ENCODE data around the gene ZFYVE27. TPM values are rescaled to one million over a fixed set of nuclear protein-coding genes. Genes with fewer than 3 reads are reported as not detected.

Gene ZFYVE27
- total and polyA plus RNA-seq, 7 experiments from 2014 or later: 31.0 to 68.8 (median 54.7) TPM

GRCh38 chr10:97763947-97764346 is 27.0 kb downstream of the ZFYVE27 start:
- DNase-seq: no peak
- ChIA-PET POLR2A (interaction anchor here (0.7 to 1.8 kb wide), 3 partner anchors 18 to 106 kb away, joined by 3 read pairs; partner anchors contain the start of gene ZFYVE27), CTCF (interaction anchor here (4.5 kb wide), 1 partner anchor 105 kb away, joined by 33 read pairs; no protein-coding TSS in a partner anchor)
- no peak overlapping the region for H3K4me3 ChIP-seq (ENCODE audit: low read length)
- H3K9me3 ChIP-seq (ENCODE audit: control insufficient read depth in 2 of 3, low read length in 3 of 3): no peaks in the 10 kb centered on the region
- peaks cover 0 to 35% (median 8%) of the 10 kb centered on the region in 3 experiments for H3K36me3 ChIP-seq (ENCODE audit: control insufficient read depth in 2 of 3, insufficient read depth in 3 of 3, low read length in 3 of 3)
- Mint-ChIP-seq H3K36me3 (peaks cover 0 to 43% (median 11%) of the 10 kb centered on the region in 5 donors), H3K27ac (peak overlapping the region in 3 of 9 donors; percentile 13 to 65 (median 19)), H3K9me3 (peaks cover 0 to 2% (median 0%) of the 10 kb centered on the region in 11 donors), H3K4me1 (peaks cover 0 to 7% (median 0%) of the 10 kb centered on the region in 7 donors), H3K27me3 (peaks cover 0 to 5% (median 3%) of the 10 kb centered on the region in 5 donors), H3K4me3 (no peak overlapping the region)
- intact Hi-C loops (cut with micrococcal nuclease): loop anchor here in 1 of 2 donors (10.0 kb wide), 1 partner anchor 261 kb away; no protein-coding TSS in a partner anchor
- no peak overlapping the region for H3K27ac ChIP-seq (ENCODE audit: low read depth, low read length)
- no peak for ATAC-seq
- H3K27me3 ChIP-seq (ENCODE audit: control insufficient read depth in 2 of 2, insufficient read depth in 2 of 2, low read length in 2 of 2): no peaks in the 10 kb centered on the region
- H3K4me1 ChIP-seq (ENCODE audit: control insufficient read depth in 2 of 2, insufficient read depth in 2 of 2, low read length in 2 of 2): no peaks in the 10 kb centered on the region

GRCh38 chr10:97764519-97764931 is 27.6 kb downstream of the ZFYVE27 start:
- Histone ChIP-seq H3K36me3 (ENCODE audit: control insufficient read depth in 2 of 3, insufficient read depth in 3 of 3, low read length in 3 of 3) (peaks cover 0 to 30% (median 8%) of the 10 kb centered on the region in 3 experiments), H3K4me3 (ENCODE audit: low read length) (no peak overlapping the region), H3K9me3 (ENCODE audit: control insufficient read depth in 2 of 3, low read length in 3 of 3) (no peaks in the 10 kb centered on the region), H3K27ac (ENCODE audit: low read depth, low read length) (no peak overlapping the region), H3K4me1 (ENCODE audit: control insufficient read depth in 2 of 2, insufficient read depth in 2 of 2, low read length in 2 of 2) (no peaks in the 10 kb centered on the region), H3K27me3 (ENCODE audit: control insufficient read depth in 2 of 2, insufficient read depth in 2 of 2, low read length in 2 of 2) (no peaks in the 10 kb centered on the region)
- DNase-seq: no peak
- H3K9me3 Mint-ChIP-seq: peaks cover 0 to 2% (median 0%) of the 10 kb centered on the region in 11 donors
- ChIA-PET POLR2A (interaction anchor here (1.8 kb wide), 1 partner anchor 28 kb away, joined by 3 read pairs; the partner anchor contains the start of gene ZFYVE27), CTCF (no interaction called here)
- ATAC-seq: no peak
- peaks cover 0 to 7% (median 0%) of the 10 kb centered on the region in 7 donors for H3K4me1 Mint-ChIP-seq
- H3K27ac Mint-ChIP-seq: peak overlapping the region in 2 of 9 donors; percentile 13 to 24
- intact Hi-C loops (cut with micrococcal nuclease): loop anchor here in 1 of 2 donors (10.0 kb wide), 1 partner anchor 260 kb away; no protein-coding TSS in a partner anchor
- H3K27me3 Mint-ChIP-seq: peaks cover 4 to 9% (median 6%) of the 10 kb centered on the region in 5 donors
- no peak overlapping the region for H3K4me3 Mint-ChIP-seq
- peaks cover 0 to 39% (median 11%) of the 10 kb centered on the region in 5 donors for H3K36me3 Mint-ChIP-seq

- Mint-ChIP-seq H3K27me3 (peaks cover 8 to 16% (median 12%) of the 10 kb centered on the region in 5 donors), H3K27ac (no peak overlapping the region), H3K4me3 (no peak overlapping the region), H3K9me3 (peaks cover 0 to 2% (median 0%) of the 10 kb centered on the region in 11 donors), H3K36me3 (peaks cover 0 to 32% (median 11%) of the 10 kb centered on the region in 5 donors), H3K4me1 (peaks cover 0 to 8% (median 0%) of the 10 kb centered on the region in 7 donors)
- H3K36me3 ChIP-seq (ENCODE audit: control insufficient read depth in 2 of 3, insufficient read depth in 3 of 3, low read length in 3 of 3): peaks cover 0 to 23% (median 2%) of the 10 kb centered on the region in 3 experiments
- H3K4me3 ChIP-seq (ENCODE audit: low read length): no peak overlapping the region
- ChIA-PET CTCF (interaction anchor here (0.7 kb wide), 1 partner anchor 104 kb away, joined by 6 read pairs; no protein-coding TSS in a partner anchor), POLR2A (interaction anchor here (1.8 kb wide), 1 partner anchor 29 kb away, joined by 3 read pairs; the partner anchor contains the start of gene ZFYVE27)
- no peaks in the 10 kb centered on the region for H3K4me1 ChIP-seq (ENCODE audit: control insufficient read depth in 2 of 2, insufficient read depth in 2 of 2, low read length in 2 of 2)
- H3K27me3 ChIP-seq (ENCODE audit: control insufficient read depth in 2 of 2, insufficient read depth in 2 of 2, low read length in 2 of 2): no peaks in the 10 kb centered on the region
- H3K27ac ChIP-seq (ENCODE audit: low read depth, low read length): no peak overlapping the region
- ATAC-seq (no peak), DNase-seq (no peak)
- intact Hi-C loops (cut with micrococcal nuclease): loop anchor here in 1 of 2 donors (10.0 kb wide), 1 partner anchor 260 kb away; no protein-coding TSS in a partner anchor
- H3K9me3 ChIP-seq (ENCODE audit: control insufficient read depth in 2 of 3, low read length in 3 of 3): no peaks in the 10 kb centered on the region
Observed at GRCh38 chr10:97765201-97765600, 28.3 kb downstream of the ZFYVE27 start.

GRCh38 chr10:97766106-97766810 is 29.3 kb downstream of the ZFYVE27 start:
- no peak overlapping the region for H3K4me3 ChIP-seq (ENCODE audit: low read length)
- no peaks in the 10 kb centered on the region for H3K4me1 ChIP-seq (ENCODE audit: control insufficient read depth in 2 of 2, insufficient read depth in 2 of 2, low read length in 2 of 2)
- H3K36me3 Mint-ChIP-seq: peaks cover 0 to 27% (median 11%) of the 10 kb centered on the region in 5 donors
- no peaks in the 10 kb centered on the region for H3K9me3 ChIP-seq (ENCODE audit: control insufficient read depth in 2 of 3, low read length in 3 of 3)
- ChIA-PET POLR2A (no interaction called here), CTCF (interaction anchor here (0.7 kb wide), 1 partner anchor 187 kb away, joined by 3 read pairs; no protein-coding TSS in a partner anchor)
- DNase-seq: no peak
- H3K27me3 Mint-ChIP-seq: peaks cover 16 to 24% (median 23%) of the 10 kb centered on the region in 5 donors
- H3K36me3 ChIP-seq (ENCODE audit: control insufficient read depth in 2 of 3, insufficient read depth in 3 of 3, low read length in 3 of 3): peaks cover 0 to 13% (median 0%) of the 10 kb centered on the region in 3 experiments
- no peak overlapping the region for H3K4me3 Mint-ChIP-seq
- H3K27ac ChIP-seq (ENCODE audit: low read depth, low read length): no peak overlapping the region
- ATAC-seq: no peak
- peaks cover 0 to 2% (median 0%) of the 10 kb centered on the region in 11 donors for H3K9me3 Mint-ChIP-seq
- intact Hi-C loops (cut with micrococcal nuclease): loop anchor here in 1 of 2 donors (10.0 kb wide), 1 partner anchor 259 kb away; no protein-coding TSS in a partner anchor
- H3K27ac Mint-ChIP-seq: no peak overlapping the region
- peaks cover 0 to 4% of the 10 kb centered on the region in 2 donors for H3K27me3 ChIP-seq (ENCODE audit: control insufficient read depth in 2 of 2, insufficient read depth in 2 of 2, low read length in 2 of 2)
- H3K4me1 Mint-ChIP-seq: peaks cover 0 to 15% (median 3%) of the 10 kb centered on the region in 7 donors

- H3K36me3 Mint-ChIP-seq: peaks cover 1 to 20% (median 6%) of the 10 kb centered on the region in 5 donors
- DNase-seq (no peak), ATAC-seq (no peak)
- POLR2A ChIA-PET: interaction anchor here (2.0 kb wide), 1 partner anchor 14 kb away, joined by 7 read pairs; no protein-coding TSS in a partner anchor
- H3K4me3 Mint-ChIP-seq: no peak overlapping the region
- Histone ChIP-seq H3K36me3 (ENCODE audit: control insufficient read depth in 2 of 3, insufficient read depth in 3 of 3, low read length in 3 of 3) (peaks cover 0 to 3% (median 0%) of the 10 kb centered on the region in 3 experiments), H3K9me3 (ENCODE audit: control insufficient read depth in 2 of 3, low read length in 3 of 3) (no peaks in the 10 kb centered on the region), H3K27me3 (ENCODE audit: control insufficient read depth in 2 of 2, insufficient read depth in 2 of 2, low read length in 2 of 2) (peaks cover 0 to 4% of the 10 kb centered on the region in 2 donors), H3K4me1 (ENCODE audit: control insufficient read depth in 2 of 2, insufficient read depth in 2 of 2, low read length in 2 of 2) (no peaks in the 10 kb centered on the region), H3K27ac (ENCODE audit: low read depth, low read length) (no peak overlapping the region), H3K4me3 (ENCODE audit: low read length) (no peak overlapping the region)
- peaks cover 20 to 29% (median 29%) of the 10 kb centered on the region in 5 donors for H3K27me3 Mint-ChIP-seq
- CTCF ChIA-PET: interaction anchor here (0.6 to 0.7 kb wide), 2 partner anchors 14 to 186 kb away, joined by 3 read pairs; no protein-coding TSS in a partner anchor
- H3K27ac Mint-ChIP-seq: no peak overlapping the region
- intact Hi-C loops (cut with micrococcal nuclease): loop anchor here in 1 of 2 donors (10.0 kb wide), 1 partner anchor 258 kb away; no protein-coding TSS in a partner anchor
- peaks cover 0 to 2% (median 0%) of the 10 kb centered on the region in 11 donors for H3K9me3 Mint-ChIP-seq
- peaks cover 3 to 20% (median 8%) of the 10 kb centered on the region in 7 donors for H3K4me1 Mint-ChIP-seq
Observed at GRCh38 chr10:97766996-97767924, 30.3 kb downstream of the ZFYVE27 start.
